ENCODE results near the gene FAM117A.
"Not testable (repeated sequence)": the region's sequence is repeated elsewhere in the genome, so short reads cannot be mapped to it uniquely, and the experiment has no call there.

FAM117A gene

DNA sequence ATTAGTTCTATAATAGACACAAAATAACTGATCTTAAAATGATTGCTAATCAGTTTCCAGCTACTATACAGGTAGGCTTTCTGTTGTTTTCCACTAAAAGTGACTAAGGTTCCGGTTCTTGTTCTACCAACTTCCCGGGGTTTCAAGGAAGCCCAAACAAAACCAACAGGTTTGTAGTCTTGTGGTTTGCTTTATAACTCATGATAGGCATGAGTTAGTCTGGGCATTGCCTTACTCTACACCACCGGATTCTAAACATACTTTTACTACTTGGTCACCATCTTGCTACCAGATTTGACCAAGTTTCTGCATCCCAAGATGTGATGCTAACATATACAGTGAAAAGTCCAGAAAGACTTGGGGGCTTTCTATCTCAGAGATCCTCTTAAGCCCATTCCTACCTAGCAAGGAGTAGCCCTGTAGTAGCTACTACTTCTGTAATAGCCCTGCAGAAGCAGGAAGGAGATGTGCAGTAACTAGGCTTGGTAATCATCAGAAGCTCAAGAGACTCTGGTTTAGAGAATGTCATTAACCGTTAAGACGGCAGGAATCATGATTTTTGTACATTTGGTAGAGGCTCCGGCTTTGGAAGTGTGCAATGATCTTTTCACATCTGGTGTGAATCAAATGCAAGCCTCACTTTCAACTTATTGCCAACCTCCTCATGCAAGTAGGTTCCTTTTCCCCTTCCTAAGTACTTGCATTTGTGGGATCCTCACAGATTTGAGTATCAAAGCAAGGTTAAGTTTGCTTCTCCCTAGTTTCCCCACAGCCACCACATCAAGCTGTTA lies 1.6 kb downstream of the FAM117A start:
- DNase-seq, result no peak

DNA sequence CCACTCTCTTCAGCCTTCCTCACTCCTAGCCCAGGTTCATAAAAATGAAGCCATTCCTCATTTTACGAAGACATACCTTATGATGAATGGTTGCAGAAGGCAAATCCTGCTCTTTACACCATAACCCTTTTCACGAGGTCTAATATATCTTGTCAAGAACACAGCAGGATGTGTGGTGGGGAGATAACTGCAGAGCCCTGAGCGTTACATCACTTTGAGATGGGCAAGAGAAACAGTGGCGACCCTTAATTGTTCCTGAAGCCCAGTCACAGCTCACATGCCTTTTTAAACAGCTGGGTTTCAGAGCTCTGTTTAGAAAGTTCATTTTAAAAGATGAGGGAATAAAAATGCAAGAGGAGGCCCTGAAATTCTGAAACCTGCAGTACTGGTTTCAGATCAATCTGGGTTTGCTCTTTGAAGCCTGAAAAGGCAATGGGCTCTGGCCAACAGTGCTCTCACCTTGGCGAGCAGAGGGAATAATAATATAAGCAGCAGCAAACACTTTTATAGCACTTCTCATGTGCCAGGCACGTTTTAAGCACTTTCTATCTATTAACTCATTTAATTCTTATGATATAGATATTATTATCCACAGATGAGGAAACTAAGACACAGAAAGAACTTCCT lies 2.9 kb downstream of the FAM117A start:
- no peak for DNase-seq

DNA sequence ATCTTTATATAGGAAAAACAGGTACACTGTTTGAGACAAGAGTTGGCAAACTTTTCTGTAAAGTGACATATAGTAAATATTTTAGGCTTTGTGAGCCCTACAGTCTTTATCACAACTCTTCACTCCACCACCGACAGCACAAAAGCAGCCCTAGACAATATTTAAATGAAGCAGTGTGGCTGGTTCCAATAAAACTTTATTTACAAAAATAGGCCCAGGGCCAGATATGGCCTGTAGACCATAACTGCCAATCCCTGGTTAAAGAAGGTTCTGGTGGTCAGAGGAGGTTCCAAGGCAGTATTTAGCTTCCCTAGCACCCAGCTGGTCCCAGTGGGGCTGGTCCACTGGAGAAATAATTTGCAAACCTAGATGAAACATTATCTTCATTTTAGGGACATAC lies 3.6 kb downstream of the FAM117A start:
- no peak for DNase-seq

DNA sequence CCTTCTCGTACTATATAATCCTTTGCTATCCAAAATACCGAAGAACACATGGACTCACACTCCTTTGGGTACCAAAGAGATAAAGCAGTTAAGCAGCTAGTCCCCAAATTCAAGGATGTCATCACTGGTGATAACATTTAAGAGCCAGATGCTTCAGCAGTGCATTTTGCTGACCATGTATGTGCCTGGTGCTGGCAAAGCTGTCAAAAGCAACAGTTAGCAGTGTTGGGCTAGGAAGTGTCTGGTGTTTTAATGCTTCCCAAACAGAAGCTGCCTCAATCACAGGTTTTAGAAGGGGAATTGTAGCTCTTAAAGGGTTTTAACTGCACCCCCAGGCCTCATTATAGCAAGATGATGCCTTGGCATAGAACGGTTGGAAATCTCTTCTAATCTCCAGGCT lies 4.7 kb downstream of the FAM117A start:
- DNase-seq, result no peak

DNA sequence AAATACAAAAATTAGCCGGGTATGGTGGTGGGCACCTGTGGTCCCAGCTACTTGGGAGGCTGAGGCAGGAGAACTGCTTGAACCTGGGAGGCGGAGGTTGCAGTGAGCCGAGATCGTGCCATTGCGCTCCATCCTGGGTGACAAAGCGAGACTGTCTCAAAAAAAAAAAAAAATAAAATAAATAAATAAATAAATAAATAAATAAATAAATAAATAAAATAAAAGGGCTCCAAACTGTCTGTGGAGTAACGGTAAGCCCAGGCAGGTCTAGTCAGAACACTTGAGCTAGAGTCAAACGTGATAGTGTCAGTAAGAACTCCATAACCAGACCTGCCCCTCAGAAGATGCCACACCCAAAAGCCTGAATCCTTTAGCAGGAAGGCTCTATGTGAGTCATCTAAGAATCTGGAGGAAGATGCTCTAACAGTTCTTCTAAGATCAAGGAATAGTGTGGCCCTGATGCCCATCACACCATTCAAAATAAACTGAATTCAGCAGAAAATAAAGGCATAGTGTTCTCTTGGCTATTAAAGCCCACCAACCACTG lies 5.4 kb downstream of the FAM117A start:
- DNase-seq, result not testable (repeated sequence)

DNA sequence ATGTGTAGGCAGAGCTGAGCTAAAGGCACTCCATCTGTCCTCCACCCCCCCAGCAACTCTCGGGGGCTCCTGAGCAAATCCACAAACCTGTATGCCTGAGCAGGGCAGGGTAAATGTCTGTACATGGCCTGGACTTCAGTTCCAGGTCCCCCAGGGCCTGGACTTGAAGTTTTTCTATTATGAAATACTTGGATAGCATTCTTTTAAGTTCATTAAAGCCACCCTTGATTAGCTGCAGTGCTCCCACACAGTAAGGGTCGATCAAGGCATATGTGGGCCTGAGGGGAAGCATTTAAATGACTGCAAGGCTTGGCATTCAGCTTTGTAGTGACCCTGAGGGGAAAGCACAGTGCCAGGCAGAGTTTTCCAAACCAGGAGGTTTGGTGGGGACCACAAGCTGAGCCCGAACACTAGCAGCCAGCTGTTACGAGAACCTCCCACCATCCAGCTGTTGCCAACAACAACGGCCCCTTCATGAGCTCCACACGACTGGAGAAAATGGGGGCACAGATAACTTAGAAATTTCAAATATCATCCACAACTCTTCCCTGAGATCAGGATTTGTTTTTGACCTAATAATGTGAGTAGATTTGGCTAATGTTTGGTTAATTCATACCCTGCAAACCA lies 6.7 kb downstream of the FAM117A start:
- no peak for DNase-seq

DNA sequence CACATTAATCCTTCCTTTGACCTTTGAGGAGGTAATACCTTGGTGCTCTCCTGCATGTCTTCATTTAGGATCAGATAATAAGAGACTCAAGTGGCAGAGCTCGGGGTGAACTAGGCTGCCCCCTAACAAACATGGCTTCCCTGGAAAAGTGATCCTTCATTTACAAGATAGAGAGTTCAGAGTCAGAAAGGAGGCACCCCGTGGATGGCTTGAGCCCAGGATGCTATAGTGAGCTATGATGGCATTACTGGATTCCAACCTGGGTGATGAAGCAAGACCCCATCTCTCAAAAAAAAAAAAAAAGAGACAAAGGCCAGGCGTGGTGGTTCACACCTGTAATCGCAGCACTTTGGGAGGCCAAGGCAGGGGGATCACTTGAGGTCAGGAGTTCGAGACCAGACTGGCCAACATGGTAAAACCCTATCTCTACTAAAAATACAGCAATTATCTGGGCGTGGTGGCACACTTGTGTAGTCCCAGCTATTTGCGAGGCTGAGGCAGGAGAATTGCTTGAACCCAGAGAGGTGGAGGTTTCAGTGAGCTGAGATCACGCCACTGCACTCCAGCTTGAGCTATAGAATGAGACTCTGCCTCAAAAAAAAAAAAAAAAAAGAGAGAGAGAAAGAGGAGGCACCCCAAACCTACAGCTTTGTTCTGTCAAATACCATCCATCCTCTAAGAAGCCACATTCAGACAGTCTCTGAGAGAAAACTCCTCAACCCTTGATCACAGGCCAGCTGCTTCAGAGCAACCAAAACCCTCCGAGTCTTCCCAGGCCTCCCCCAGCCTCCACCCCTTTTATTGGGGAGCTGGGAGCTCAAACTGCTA lies 7.4 kb downstream of the FAM117A start:
- DNase-seq, result no peak

DNA sequence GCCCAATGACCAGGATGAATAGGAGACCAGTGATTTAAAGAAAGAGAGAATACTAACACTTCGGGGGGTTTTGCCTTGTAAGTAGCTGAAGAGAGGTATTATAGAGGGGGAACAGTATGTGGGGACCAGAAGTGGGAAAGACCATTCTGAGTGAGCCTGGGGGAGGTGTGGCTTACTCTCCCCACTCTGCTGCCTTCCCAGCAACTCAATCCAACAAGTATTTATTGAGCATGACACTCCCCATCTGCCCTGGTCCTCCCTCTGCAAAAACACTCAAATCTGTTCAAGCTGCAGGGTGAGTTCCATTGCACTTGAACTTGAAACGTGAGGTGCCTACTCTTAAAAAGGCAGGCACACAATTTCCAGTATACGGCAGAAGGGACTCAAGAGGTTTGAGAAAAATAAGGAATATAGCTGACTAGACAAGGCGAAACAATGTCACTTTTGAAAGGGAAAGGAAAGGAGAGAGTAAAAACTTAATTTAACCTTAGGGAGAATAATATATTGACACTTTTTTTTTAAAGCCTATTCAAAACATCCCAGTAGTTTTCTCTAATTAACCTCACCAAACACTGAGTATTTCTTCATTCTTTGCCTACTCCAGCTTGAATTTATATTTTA lies 8.2 kb downstream of the FAM117A start:
- no peak for DNase-seq

DNA sequence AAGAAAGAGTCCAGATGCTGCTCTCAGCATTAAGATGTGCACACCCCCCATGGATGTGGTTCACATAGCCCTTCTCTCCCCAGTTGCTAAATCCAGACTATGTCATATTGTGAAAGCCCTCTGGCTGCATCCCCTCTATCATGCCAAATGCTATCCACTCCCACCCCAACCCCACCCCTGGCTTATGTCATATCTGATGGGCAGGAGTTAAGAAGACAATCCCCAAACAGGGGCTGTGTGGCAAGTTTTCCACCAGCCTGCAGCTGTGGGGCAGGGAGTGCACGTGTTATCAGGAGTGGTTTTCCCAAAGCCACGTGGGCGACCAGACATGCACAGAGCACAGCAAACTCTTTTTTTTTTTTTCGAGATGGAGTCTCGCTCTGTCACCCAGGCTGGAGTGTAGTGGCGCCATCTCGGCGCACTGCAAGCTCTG lies 10.0 kb downstream of the FAM117A start:
- DNase-seq, result no peak

DNA sequence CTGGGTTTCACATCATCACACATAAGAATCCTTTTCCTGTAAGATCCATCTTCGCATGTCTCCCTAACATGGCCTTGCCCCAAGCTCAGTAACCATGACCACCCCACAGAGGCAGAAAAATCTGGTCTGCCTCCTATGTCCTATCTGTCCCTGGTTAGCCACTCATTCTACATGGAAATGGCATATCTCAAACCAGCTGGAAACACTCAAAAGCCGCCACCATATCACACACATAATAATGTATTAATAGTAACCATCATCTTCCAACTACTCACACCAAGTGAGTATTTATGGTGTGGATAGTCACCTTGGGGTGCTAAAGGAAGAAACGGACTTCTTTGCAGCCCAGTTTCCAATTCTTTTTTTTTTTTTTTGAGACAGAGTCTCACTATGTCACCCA lies 11.4 kb downstream of the FAM117A start:
- DNase-seq, result no peak

DNA sequence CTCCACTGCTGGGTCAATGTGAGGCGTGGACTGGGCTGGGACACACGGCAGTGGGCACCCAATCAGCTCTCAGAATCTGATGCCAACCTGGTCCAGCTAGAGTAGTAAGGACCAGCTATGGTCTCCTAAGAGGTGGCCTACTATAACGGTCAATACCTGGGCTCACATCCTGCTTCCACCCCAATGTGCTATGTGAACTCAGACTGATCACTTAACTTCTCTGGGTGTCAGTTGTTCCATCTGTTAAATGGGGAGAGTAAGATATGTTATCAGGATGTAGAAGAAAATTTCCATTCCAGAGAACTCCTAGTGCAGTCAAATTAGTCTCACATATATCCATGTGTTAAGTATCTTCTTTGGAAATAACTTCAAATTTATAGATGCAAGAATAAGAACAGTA lies 14.2 kb downstream of the FAM117A start:
- DNase-seq, result no peak

DNA sequence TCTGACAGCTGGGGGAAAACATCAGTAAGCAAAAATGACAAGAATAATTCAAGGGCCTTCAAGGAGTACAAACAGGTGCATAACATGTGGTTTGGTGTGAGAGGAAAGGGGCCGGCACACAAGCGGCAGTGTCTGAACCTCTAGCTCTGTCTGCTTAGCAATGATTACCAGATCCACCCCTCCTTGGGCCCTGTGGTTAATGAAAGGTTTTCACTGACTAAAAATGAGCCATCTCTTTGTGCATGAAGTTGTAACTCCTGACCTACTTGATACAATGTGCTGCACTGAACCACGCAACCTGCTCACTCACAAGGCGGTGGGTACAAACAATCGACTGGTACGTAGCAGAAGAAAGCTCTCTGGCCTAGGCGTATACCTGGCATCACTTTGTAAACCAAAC lies 15.1 kb downstream of the FAM117A start:
- DNase-seq, result no peak

DNA sequence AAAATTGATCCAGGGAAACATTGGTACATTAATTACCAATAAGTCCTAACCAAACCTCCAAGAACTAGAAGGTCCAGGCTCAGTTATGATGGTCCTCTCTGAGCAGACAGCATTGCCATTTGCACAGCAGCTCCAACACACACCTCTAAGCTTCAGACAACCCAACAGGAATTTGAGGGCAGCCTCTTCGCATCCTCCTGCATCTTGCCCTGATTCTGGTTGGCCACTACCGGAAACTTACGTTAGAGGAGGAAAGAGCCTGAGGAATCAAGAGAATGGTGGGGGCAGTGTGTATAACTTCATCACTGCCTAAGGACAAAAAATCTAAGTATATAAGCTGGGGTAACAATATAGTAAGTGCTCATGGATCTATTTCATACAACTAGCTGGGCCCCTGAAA lies 15.7 kb downstream of the FAM117A start:
- DNase-seq, result no peak

DNA sequence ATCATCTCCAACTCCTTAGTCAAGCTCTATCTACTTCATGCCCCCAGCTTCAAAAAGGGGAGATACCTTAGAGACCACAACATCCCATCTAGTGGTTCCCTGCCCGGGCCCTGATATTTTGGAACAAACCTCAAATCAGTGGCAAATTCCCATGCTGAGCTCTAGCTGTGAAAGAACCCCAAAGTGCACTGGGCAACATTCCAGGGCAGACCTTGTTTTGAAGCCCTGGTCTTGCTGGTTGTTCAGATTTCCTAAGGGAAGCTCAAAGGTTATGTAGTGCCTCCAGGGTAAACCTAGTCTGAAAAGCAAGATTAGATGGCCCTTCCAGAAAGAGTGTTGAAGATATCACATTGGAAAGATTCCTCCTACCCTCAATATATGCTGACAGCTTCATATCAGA lies 16.3 kb downstream of the FAM117A start:
- DNase-seq, result no peak

DNA sequence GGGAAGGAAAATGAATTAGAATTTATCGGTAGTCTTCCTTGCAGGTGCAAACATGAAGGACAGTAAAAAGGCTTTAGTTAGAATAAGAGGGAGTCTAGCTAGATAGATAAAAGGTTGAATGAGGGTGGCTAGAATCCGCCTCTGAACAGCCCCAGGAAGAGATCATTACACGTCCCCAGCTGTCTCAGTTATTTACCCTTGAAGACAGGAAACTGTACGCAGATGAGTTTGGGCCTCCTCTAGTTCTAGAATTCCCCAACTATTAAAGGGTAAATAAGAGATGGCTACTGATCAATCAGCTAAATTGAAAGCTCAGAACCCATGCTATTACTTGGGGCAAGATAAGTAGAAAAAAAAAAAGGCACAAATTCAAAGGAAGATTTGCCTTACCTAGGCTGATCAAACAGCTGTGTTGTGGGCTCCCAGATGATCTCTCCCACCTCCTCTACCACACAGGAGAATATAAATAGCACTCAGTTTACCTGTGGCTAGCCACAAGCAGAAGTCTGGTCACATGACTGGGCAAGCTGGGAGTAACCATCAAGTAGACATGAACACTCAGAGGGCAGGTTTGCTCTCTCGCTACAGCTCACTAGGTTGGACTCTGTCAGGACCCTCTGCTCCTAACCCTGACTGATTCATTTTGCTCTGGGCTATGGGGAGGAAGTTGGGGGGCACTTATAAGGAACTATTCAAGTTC lies 17.0 kb downstream of the FAM117A start:
- DNase-seq, result no peak

DNA sequence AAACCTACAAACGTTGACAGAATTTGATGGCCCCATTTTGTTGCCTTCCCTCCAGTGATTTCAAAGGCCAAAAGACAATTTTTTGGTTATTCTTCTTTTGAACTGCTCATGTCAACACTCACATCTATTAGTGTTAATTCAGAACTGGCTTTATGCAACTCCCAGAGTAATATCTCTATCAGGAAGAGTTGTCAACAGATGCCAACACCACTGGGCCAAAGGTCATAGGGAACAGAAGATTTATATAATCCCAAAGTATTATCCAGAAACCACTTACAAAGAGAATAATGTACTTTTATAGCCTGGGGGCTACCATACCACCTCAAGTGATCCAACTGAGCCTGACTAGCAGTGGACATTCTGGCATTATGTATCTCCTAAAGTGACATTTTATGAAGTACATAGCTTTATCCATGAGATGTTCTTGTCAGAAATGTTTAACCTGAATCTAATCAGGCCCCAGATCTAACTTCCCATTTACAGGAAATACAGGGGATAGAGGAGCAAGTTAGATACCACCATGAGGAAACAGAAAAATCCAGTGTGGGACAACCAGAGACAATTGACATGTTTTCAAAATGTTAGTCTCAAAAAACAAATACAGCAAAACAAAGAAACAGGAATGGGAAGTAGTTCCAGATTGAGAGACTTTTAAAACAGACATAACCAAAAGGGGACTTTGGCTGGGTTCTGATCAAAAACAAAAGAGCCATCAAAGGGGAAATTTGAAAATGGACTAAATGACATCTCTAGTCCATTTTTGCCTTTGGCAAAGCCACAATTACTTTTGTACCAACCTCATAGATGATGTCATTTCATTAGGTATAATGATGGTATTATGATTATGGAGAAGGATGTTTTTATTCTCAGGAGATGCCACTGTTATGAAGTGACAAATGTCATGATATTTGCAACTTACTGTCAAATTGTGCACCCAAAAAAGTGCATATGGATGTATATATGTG lies 18.5 kb downstream of the FAM117A start:
- DNase-seq, result no peak

DNA sequence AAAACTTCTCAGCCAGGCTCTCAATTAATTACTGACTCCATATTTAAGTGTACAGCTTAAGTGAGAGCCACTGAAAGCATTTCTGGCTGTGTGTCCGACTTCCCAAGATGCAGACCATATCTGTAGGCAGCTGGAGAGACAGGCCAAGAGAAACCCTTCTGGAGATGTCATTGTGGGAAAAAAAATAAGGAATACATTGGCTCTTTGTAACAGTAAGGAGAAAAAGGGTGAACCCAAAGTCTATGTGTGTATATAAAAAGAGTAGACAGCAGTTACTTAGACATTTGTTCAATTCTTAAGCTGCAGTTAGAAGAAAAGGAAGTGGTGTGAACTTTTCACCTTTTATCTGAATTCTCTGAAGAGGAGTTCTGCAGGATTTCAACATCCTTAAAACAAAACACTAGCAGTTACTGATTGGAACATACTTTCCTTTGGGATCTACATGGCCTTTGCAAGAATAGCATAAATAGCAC lies 21.7 kb downstream of the FAM117A start:
- no peak for DNase-seq

DNA sequence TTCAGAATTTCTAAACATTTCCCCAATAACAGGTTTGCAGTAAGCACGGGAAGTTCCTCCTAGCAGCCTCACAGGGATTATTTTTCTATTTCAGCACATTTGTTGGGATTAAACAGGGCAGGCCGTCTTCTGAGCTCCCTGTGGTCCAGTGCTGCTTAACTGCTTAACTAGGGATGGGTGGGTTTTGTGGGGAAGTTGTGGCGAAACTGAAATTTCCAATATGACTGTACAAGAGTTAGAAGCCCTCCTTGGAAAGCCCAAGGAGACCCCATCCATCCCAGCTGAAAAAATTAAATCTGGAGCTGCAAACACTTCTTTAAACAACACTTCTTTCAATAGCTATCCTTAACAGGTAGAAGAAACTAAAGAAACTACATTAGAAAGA lies 22.2 kb downstream of the FAM117A start:
- DNase-seq, result no peak

DNA sequence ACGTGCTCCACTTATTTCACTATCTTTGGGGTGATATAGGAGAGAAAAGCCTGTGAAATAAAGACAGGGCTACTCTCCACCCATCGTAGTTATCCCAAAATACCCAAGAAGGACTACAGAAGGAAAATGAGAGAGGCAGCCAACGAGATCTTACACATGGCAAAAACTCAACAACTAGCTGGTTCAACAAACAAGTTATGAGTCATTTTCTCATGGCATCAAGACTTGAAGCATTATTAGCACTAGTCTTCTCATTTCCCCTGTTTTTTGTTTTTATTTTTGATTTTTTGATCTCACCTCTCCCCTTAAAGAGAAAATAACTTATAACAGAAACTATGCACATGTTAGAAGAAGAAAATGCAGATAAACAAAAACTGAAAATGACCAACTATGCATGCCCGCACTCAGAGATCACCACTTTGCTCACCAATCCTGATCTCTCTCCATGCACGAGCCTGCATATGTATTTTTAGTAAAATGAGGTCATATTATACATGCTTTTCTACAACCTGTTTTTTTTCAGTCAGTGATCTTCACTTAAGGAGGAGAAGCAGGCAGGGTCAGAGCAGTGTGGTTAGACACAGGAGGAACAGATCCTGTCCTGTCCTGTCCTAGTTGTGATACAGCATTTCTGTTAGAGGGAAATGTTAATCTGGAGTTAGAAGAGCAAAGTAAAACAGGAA lies 22.8 kb downstream of the FAM117A start:
- DNase-seq, result no peak
